ENCODE data around the gene COL5A1.

COL5A1 gene

GRCh38 chr9:134811673-134812342, 170.2 kb downstream of the COL5A1 start:
- Histone ChIP-seq H3K79me2 (ENCODE audit: insufficient read depth, low read length) (no peaks in the 10 kb centered on the region), H3K9me3 (ENCODE audit: insufficient read depth, low read length, severe bottlenecking) (no peaks in the 10 kb centered on the region), H3K27me3 (ENCODE audit: insufficient read depth, low read length, poor library complexity) (no peaks in the 10 kb centered on the region), H2AFZ (ENCODE audit: low read depth, low read length) (no peak overlapping the region), H3K9ac (ENCODE audit: low read depth, low read length) (no peak overlapping the region), H4K20me1 (ENCODE audit: insufficient read depth, low read length) (no peaks in the 10 kb centered on the region; the same call in 1 of the 2 replicates), H3K36me3 (ENCODE audit: insufficient read depth, low read length) (no peaks in the 10 kb centered on the region), H3K4me3 (ENCODE audit: low read depth in 1 of 2, low read length in 2 of 2) (no peak overlapping the region), H3K27ac (ENCODE audit: low read length) (no peak overlapping the region), H3K4me1 (ENCODE audit: insufficient read depth, low read length) (no peaks in the 10 kb centered on the region), H3K4me2 (ENCODE audit: insufficient read depth, low read length) (no peak overlapping the region)
- no peak for TF ChIP-seq CTCF (IDR thresholded peaks at IDR 0.05; ENCODE audit: borderline replicate concordance, extremely low read depth, low read length, poor library complexity, severe bottlenecking)
- TF ChIP-seq EZH2 (IDR thresholded peaks at IDR 0.05; ENCODE audit: borderline replicate concordance, low read depth, low read length, severe bottlenecking) = no peak
- DNase-seq = no peak
- no peak for ATAC-seq (ENCODE audit: insufficient read depth, low read depth)

- Histone ChIP-seq H3K9ac (ENCODE audit: low read depth, low read length) (no peak overlapping the region), H3K36me3 (ENCODE audit: insufficient read depth, low read length) (no peaks in the 10 kb centered on the region), H3K79me2 (ENCODE audit: insufficient read depth, low read length) (no peaks in the 10 kb centered on the region), H4K20me1 (ENCODE audit: insufficient read depth, low read length) (no peaks in the 10 kb centered on the region; the same call in 1 of the 2 replicates), H3K27me3 (ENCODE audit: insufficient read depth, low read length, poor library complexity) (no peaks in the 10 kb centered on the region), H3K4me3 (ENCODE audit: low read depth in 1 of 2, low read length in 2 of 2) (no peak overlapping the region), H3K4me2 (ENCODE audit: insufficient read depth, low read length) (no peak overlapping the region), H3K4me1 (ENCODE audit: insufficient read depth, low read length) (no peaks in the 10 kb centered on the region), H2AFZ (ENCODE audit: low read depth, low read length) (no peak overlapping the region), H3K27ac (ENCODE audit: low read length) (no peak overlapping the region), H3K9me3 (ENCODE audit: insufficient read depth, low read length, severe bottlenecking) (no peaks in the 10 kb centered on the region)
- no peak for DNase-seq
- TF ChIP-seq CTCF (IDR thresholded peaks at IDR 0.05; ENCODE audit: borderline replicate concordance, extremely low read depth, low read length, poor library complexity, severe bottlenecking) = no peak
- no peak for TF ChIP-seq EZH2 (IDR thresholded peaks at IDR 0.05; ENCODE audit: borderline replicate concordance, low read depth, low read length, severe bottlenecking)
- ATAC-seq (ENCODE audit: insufficient read depth, low read depth) = no peak
Measured at GRCh38 chr9:134812343-134812673, 170.7 kb downstream of the COL5A1 start.

GRCh38 chr9:134813841-134814240, 172.2 kb downstream of the COL5A1 start:
- TF ChIP-seq EZH2 (IDR thresholded peaks at IDR 0.05; ENCODE audit: borderline replicate concordance, low read depth, low read length, severe bottlenecking) (no peak), CTCF (IDR thresholded peaks at IDR 0.05; ENCODE audit: borderline replicate concordance, extremely low read depth, low read length, poor library complexity, severe bottlenecking) (no peak)
- Histone ChIP-seq H3K36me3 (ENCODE audit: insufficient read depth, low read length) (no peaks in the 10 kb centered on the region), H3K27ac (ENCODE audit: low read length) (no peak overlapping the region), H3K79me2 (ENCODE audit: insufficient read depth, low read length) (no peaks in the 10 kb centered on the region), H3K9me3 (ENCODE audit: insufficient read depth, low read length, severe bottlenecking) (no peaks in the 10 kb centered on the region), H3K9ac (ENCODE audit: low read depth, low read length) (no peak overlapping the region), H2AFZ (ENCODE audit: low read depth, low read length) (no peak overlapping the region), H3K4me2 (ENCODE audit: insufficient read depth, low read length) (no peak overlapping the region), H3K4me1 (ENCODE audit: insufficient read depth, low read length) (no peaks in the 10 kb centered on the region), H3K27me3 (ENCODE audit: insufficient read depth, low read length, poor library complexity) (no peaks in the 10 kb centered on the region), H4K20me1 (ENCODE audit: insufficient read depth, low read length) (no peaks in the 10 kb centered on the region), H3K4me3 (ENCODE audit: low read depth in 1 of 2, low read length in 2 of 2) (no peak overlapping the region)
- DNase-seq (no peak), ATAC-seq (ENCODE audit: insufficient read depth, low read depth) (no peak)

All from DND-41 (cell line).